Type B pancreatic cell (in vitro differentiated cells): ENCODE measurements around the gene DPM3. TPM values are rescaled to one million over a fixed set of nuclear protein-coding genes. Genes with fewer than 3 reads are reported as not detected.

Source experiments
- DNase-seq: peaks from one replicate; pipeline ENCODE4 v3.0.0; 2021; ENCODE audit warnings: mixed read lengths; ENCODE audit not compliant: unreplicated experiment; ENCODE audit errors: extremely low spot score
- H3K27ac Mint-ChIP-seq: 2 replicates; pipeline ENCODE4 v1.8.0; 2021; ENCODE audit warnings: mild to moderate bottlenecking, mixed read lengths
- H3K27me3 Mint-ChIP-seq: 2 replicates; pipeline ENCODE4 v1.8.0; 2021; ENCODE audit warnings: mixed read lengths
- H3K36me3 Mint-ChIP-seq: 2 replicates; pipeline ENCODE4 v1.8.0; 2021; ENCODE audit warnings: mixed read lengths
- H3K4me1 Mint-ChIP-seq: one replicate; pipeline ENCODE4 v1.8.0; 2021; ENCODE audit warnings: mixed read lengths; ENCODE audit not compliant: unreplicated experiment
- H3K4me3 Mint-ChIP-seq: 2 replicates; pipeline ENCODE4 v1.8.0; 2021; ENCODE audit warnings: mild to moderate bottlenecking, mixed read lengths
- H3K9me3 Mint-ChIP-seq: 2 replicates; pipeline ENCODE4 v1.8.0; 2021; ENCODE audit warnings: mixed read lengths
- CTCF ChIP-seq: fragments of 200-600 bp; sonication (generic); conservative IDR thresholded peaks from 2 replicates; pipeline ENCODE4 v1.5.0; 2021; ENCODE audit warnings: antibody characterized with exemption, mild to moderate bottlenecking
- total RNA-seq: library from RNA; stranded (reverse); gene quantifications from 2 replicates; pipeline ENCODE4 v1.2.1, GENCODE V29; 2021; ENCODE audit warnings: low replicate concordance

DPM3 gene
- total RNA-seq, 1 donor from 2014 or later, result 75.3 TPM

- DNase-seq, result no peak
- peak overlapping the region; percentile 100 for H3K27ac Mint-ChIP-seq
- H3K27me3 Mint-ChIP-seq, result peaks cover 27% of the 10 kb centered on the region
- peak overlapping the region; percentile 92 for H3K4me3 Mint-ChIP-seq
- TF ChIP-seq CTCF, result no peak
- H3K36me3 Mint-ChIP-seq, result peaks cover 21% of the 10 kb centered on the region
- H3K4me1 Mint-ChIP-seq, result peaks cover 45% of the 10 kb centered on the region
- no peaks in the 10 kb centered on the region for H3K9me3 Mint-ChIP-seq
Measured at GRCh38 chr1:155131285-155131684, 9.0 kb downstream of the DPM3 start.

- no peak for DNase-seq
- Mint-ChIP-seq H3K4me3 (peak overlapping the region; percentile 92), H3K9me3 (no peaks in the 10 kb centered on the region), H3K27ac (peak overlapping the region; percentile 100), H3K4me1 (peaks cover 49% of the 10 kb centered on the region), H3K27me3 (peaks cover 33% of the 10 kb centered on the region), H3K36me3 (peaks cover 21% of the 10 kb centered on the region)
- TF ChIP-seq CTCF, result no peak
Measured at GRCh38 chr1:155130272-155131006, 9.9 kb downstream of the DPM3 start.

- TF ChIP-seq CTCF, result no peak
- Mint-ChIP-seq H3K4me3 (peak overlapping the region; percentile 92), H3K27me3 (peaks cover 48% of the 10 kb centered on the region), H3K9me3 (no peaks in the 10 kb centered on the region), H3K27ac (peak overlapping the region; percentile 100), H3K4me1 (peaks cover 42% of the 10 kb centered on the region), H3K36me3 (peaks cover 17% of the 10 kb centered on the region)
- no peak for DNase-seq
Measured at GRCh38 chr1:155128755-155129473, 11.4 kb downstream of the DPM3 start.

GRCh38 chr1:155127967-155128754 is 12.2 kb downstream of the DPM3 start:
- Mint-ChIP-seq H3K4me1 (peaks cover 37% of the 10 kb centered on the region), H3K4me3 (peak overlapping the region; percentile 92), H3K27ac (peak overlapping the region; percentile 100), H3K9me3 (no peaks in the 10 kb centered on the region), H3K36me3 (peaks cover 13% of the 10 kb centered on the region), H3K27me3 (peaks cover 52% of the 10 kb centered on the region)
- no peak for DNase-seq
- no peak for TF ChIP-seq CTCF

GRCh38 chr1:155127105-155127966 is 13.0 kb downstream of the DPM3 start, which contains the start of gene EFNA1:
TSS of gene EFNA1 (plus strand) at chr1:155127876. CDS start at chr1:155127978, 102 bp downstream.
- peaks cover 10% of the 10 kb centered on the region for H3K36me3 Mint-ChIP-seq
- peaks cover 57% of the 10 kb centered on the region for H3K27me3 Mint-ChIP-seq
- peaks cover 35% of the 10 kb centered on the region for H3K4me1 Mint-ChIP-seq
- peak within 1 kb of the TSS; percentile 93 for H3K4me3 Mint-ChIP-seq
- DNase-seq, result no peak
- H3K27ac Mint-ChIP-seq, result peak within 1 kb of the TSS; percentile 100
- H3K9me3 Mint-ChIP-seq, result no peaks in the 10 kb centered on the region
- TF ChIP-seq CTCF, result no peak
